H1 (cell line): ENCODE measurements around the gene DES. TPM values are rescaled to one million over a fixed set of nuclear protein-coding genes. Genes with fewer than 3 reads are reported as not detected.

Experiments used
- CTCF ChIA-PET: fragments of 300-600 bp; sonication (Branson Sonifier 250); formaldehyde crosslinking; loops from one replicate; lab custom pipeline; 2021; ENCODE audit not compliant: partially characterized antibody; lab: Charles Lee
- POLR2A ChIA-PET: fragments of 300-600 bp; sonication (Branson Sonifier 250); formaldehyde crosslinking; loops from one replicate; lab custom pipeline; 2021; ENCODE audit warnings: inconsistent platforms; ENCODE audit not compliant: partially characterized antibody; lab: Charles Lee
- DNase-seq, 2 experiments: peaks; one replicate each; pipeline versions ENCODE4 v3.0.0 to v3.0.0-alpha.2; 2010 to 2022; ENCODE audit warnings: low spot score in 2 of 2, low read depth in 1 of 2, mixed read lengths in 1 of 2
- FAIRE-seq: peaks from 2 replicates; lab custom pipeline; 2011; peaks lifted over from hg19 to GRCh38; lab: Jason Lieb, UNC
- H2AFZ ChIP-seq: 2 replicates; pipeline ENCODE4 v1.8.1; 2012; ENCODE audit warnings: low read length, inconsistent platforms
- H2AK5ac ChIP-seq: 2 replicates; pipeline ENCODE4 v1.6.1; 2013; ENCODE audit warnings: low read depth, low read length
- H2BK120ac ChIP-seq: replicated peaks from 2 replicates; pipeline ENCODE3; 2013; ENCODE audit warnings: low read depth, low read length, inconsistent platforms
- H2BK12ac ChIP-seq: 2 replicates; pipeline ENCODE4 v1.6.1; 2013; ENCODE audit warnings: low read depth, low read length
- H2BK15ac ChIP-seq: 2 replicates; pipeline ENCODE4 v1.6.1; 2013; ENCODE audit warnings: low read length
- H2BK20ac ChIP-seq: 2 replicates; pipeline ENCODE4 v1.6.1; 2013; ENCODE audit warnings: low read length
- H2BK5ac ChIP-seq: 2 replicates; pipeline ENCODE4 v1.6.1; 2013; ENCODE audit warnings: low read depth, low read length
- H3K14ac ChIP-seq: 2 replicates; pipeline ENCODE4 v1.6.1; 2013; ENCODE audit warnings: inconsistent platforms; ENCODE audit not compliant: insufficient read length
- H3K18ac ChIP-seq: 2 replicates; pipeline ENCODE4 v1.6.1; 2013; ENCODE audit warnings: low read length; ENCODE audit errors: extremely low read depth
- H3K23ac ChIP-seq: 2 replicates; pipeline ENCODE4 v1.6.1; 2013; ENCODE audit warnings: inconsistent platforms; ENCODE audit not compliant: insufficient read length
- H3K23me2 ChIP-seq: 2 replicates; pipeline ENCODE4 v1.6.1; 2013; ENCODE audit warnings: low read depth, low read length
- H3K27ac ChIP-seq: 2 replicates; pipeline ENCODE4 v1.6.1; 2011; ENCODE audit warnings: low read depth, low read length, inconsistent platforms
- H3K27me3 ChIP-seq, 4 experiments: replicated peaks in 1 of 4; 1 replicate in 1 of 4; 2 replicates in 3 of 4; pipeline versions ENCODE4 v1.6.1 to v1.8.1; 2011 to 2013; ENCODE audit warnings: low read length in 3 of 4, mild to moderate bottlenecking in 3 of 4, inconsistent platforms in 2 of 4, mixed read lengths in 2 of 4, moderate library complexity in 1 of 4; ENCODE audit not compliant: control insufficient read depth in 3 of 4, insufficient read depth in 3 of 4; ENCODE audit errors: extremely low read depth in 1 of 4
- H3K36me3 ChIP-seq, 4 experiments: 2 replicates each; pipeline versions ENCODE4 v1.6.1 to v1.8.1; 2011 to 2013; ENCODE audit warnings: mild to moderate bottlenecking in 4 of 4, low read length in 3 of 4, moderate library complexity in 2 of 4, control low read depth in 1 of 4, inconsistent platforms in 1 of 4; ENCODE audit not compliant: insufficient read depth in 4 of 4, control insufficient read depth in 2 of 4
- H3K4ac ChIP-seq: replicated peaks from 2 replicates; pipeline ENCODE3; 2013; ENCODE audit warnings: low read length, low read depth, mixed read lengths, inconsistent platforms; ENCODE audit not compliant: insufficient read length
- H3K4me1 ChIP-seq, 4 experiments: replicated peaks in 1 of 4; 1 replicate in 1 of 4; 2 replicates in 3 of 4; pipeline versions ENCODE4 v1.6.1 to v1.8.1; 2011 to 2013; ENCODE audit warnings: low read length in 3 of 4, inconsistent platforms in 2 of 4, mixed read lengths in 1 of 4; ENCODE audit not compliant: insufficient read depth in 4 of 4, control insufficient read depth in 3 of 4
- H3K4me2 ChIP-seq, 2 experiments: 2 replicates each; pipeline versions ENCODE4 v1.6.1 to v1.8.1; 2011 to 2013; ENCODE audit warnings: low read depth in 2 of 2, low read length in 2 of 2, control low read depth in 1 of 2, inconsistent platforms in 1 of 2, mild to moderate bottlenecking in 1 of 2; ENCODE audit not compliant: insufficient read depth in 1 of 2
- H3K4me3 ChIP-seq, 4 experiments: fragments of 200-600, 300-600 bp in 1 of 4; sonication (generic), shearing (Covaris generic), sonication (Bioruptor Twin) in 1 of 4; 2 replicates each; pipeline versions ENCODE4 v1.5.1 to v1.8.1; 2011 to 2016; ENCODE audit warnings: low read length in 4 of 4, low read depth in 3 of 4, control low read depth in 2 of 4, inconsistent platforms in 2 of 4, mild to moderate bottlenecking in 2 of 4, mixed read lengths in 1 of 4, moderate library complexity in 1 of 4; ENCODE audit not compliant: insufficient read depth in 2 of 4; ENCODE audit errors: extremely low read depth in 1 of 4
- H3K56ac ChIP-seq: replicated peaks from 2 replicates; pipeline ENCODE3; 2013; ENCODE audit warnings: low read depth, mild to moderate bottlenecking, mixed read lengths, low read length, inconsistent platforms; ENCODE audit not compliant: insufficient read length
- H3K79me1 ChIP-seq: 2 replicates; pipeline ENCODE4 v1.6.1; 2013; ENCODE audit warnings: low read depth, low read length, control low read depth
- H3K79me2 ChIP-seq, 2 experiments: 2 replicates each; pipeline versions ENCODE4 v1.6.1 to v1.8.1; 2012 to 2013; ENCODE audit warnings: low read length in 2 of 2, mild to moderate bottlenecking in 2 of 2, inconsistent platforms in 1 of 2; ENCODE audit not compliant: insufficient read depth in 2 of 2, control insufficient read depth in 1 of 2
- H3K9ac ChIP-seq, 4 experiments: replicated peaks in 1 of 4; 1 replicate in 1 of 4; 2 replicates in 3 of 4; pipeline versions ENCODE4 v1.6.1 to v1.8.1; 2011 to 2013; ENCODE audit warnings: low read depth in 3 of 4, low read length in 3 of 4, control low read depth in 2 of 4, mild to moderate bottlenecking in 2 of 4, moderate library complexity in 2 of 4, inconsistent platforms in 1 of 4; ENCODE audit errors: extremely low read depth in 1 of 4
- H3K9me3 ChIP-seq, 2 experiments: 2 replicates each; pipeline versions ENCODE4 v1.6.1 to v1.8.1; 2012 to 2013; ENCODE audit warnings: mild to moderate bottlenecking in 2 of 2, moderate library complexity in 2 of 2, control low read depth in 1 of 2, inconsistent platforms in 1 of 2, low read depth in 1 of 2, low read length in 1 of 2, mixed read lengths in 1 of 2; ENCODE audit not compliant: insufficient read depth in 2 of 2
- H4K20me1 ChIP-seq, 2 experiments: replicated peaks in 1 of 2; 2 replicates each; pipeline versions ENCODE3 to v1.8.1; 2011 to 2013; ENCODE audit warnings: inconsistent platforms in 2 of 2, low read length in 2 of 2, mild to moderate bottlenecking in 1 of 2; ENCODE audit not compliant: insufficient read depth in 2 of 2, control insufficient read depth in 1 of 2
- H4K5ac ChIP-seq: 2 replicates; pipeline ENCODE4 v1.6.1; 2013; ENCODE audit warnings: low read length, low read depth, mixed read lengths, inconsistent platforms; ENCODE audit not compliant: insufficient read length
- H4K8ac ChIP-seq: 2 replicates; pipeline ENCODE4 v1.8.0; 2013; ENCODE audit warnings: mild to moderate bottlenecking, moderate library complexity, low read length, inconsistent platforms; ENCODE audit not compliant: insufficient read depth; ENCODE audit errors: extremely low read depth
- H4K91ac ChIP-seq: replicated peaks from 2 replicates; pipeline ENCODE3; 2013; ENCODE audit warnings: low read length, mixed read lengths, inconsistent platforms; ENCODE audit not compliant: insufficient read length
- GTF2F1 ChIP-seq: IDR thresholded peaks from 2 replicates; pipeline ENCODE4 v1.6.1; 2012; ENCODE audit warnings: low read depth, low read length, improper control_type of control experiment, borderline replicate concordance
- HDAC6 ChIP-seq: IDR thresholded peaks from one replicate; pipeline ENCODE4 v1.7.1; 2012; ENCODE audit warnings: low read depth, mild to moderate bottlenecking, inconsistent platforms, low read length, moderate library complexity
- NRF1 ChIP-seq: IDR thresholded peaks from 2 replicates; pipeline ENCODE4 v1.6.1; 2011; ENCODE audit warnings: mild to moderate bottlenecking, low read depth, low read length, improper control_type of control experiment
- SIN3A ChIP-seq, 2 experiments: IDR thresholded peaks in 1 of 2; conservative IDR thresholded peaks in 1 of 2; 2 replicates each; pipeline ENCODE4 v1.6.1; 2011 to 2012; ENCODE audit warnings: low read length in 2 of 2, improper control_type of control experiment in 1 of 2, low read depth in 1 of 2, mild to moderate bottlenecking in 1 of 2
- SP1 ChIP-seq: IDR thresholded peaks from 2 replicates; pipeline ENCODE4 v1.6.1; 2011; ENCODE audit warnings: low read depth, low read length
- USF2 ChIP-seq: IDR thresholded peaks from 2 replicates; pipeline ENCODE4 v1.6.1; 2011; ENCODE audit warnings: low read length, improper control_type of control experiment
- WGBS, 2 experiments: shearing (Covaris generic) in 1 of 2; methylation state at CpG; one replicate each; pipeline versions ENCODE4 v1.1.6 to v1.1.7; 2013 to 2015; ENCODE audit warnings: low lambda C conversion rate in 2 of 2, mixed read lengths in 2 of 2, inconsistent platforms in 1 of 2, low coverage in 1 of 2, missing lambda C conversion rate in 1 of 2; ENCODE audit not compliant: insufficient replicate concordance in 2 of 2, insufficient coverage in 1 of 2, insufficient read length in 1 of 2; ENCODE audit errors: extremely low coverage in 1 of 2, missing lambda C conversion rate in 1 of 2; 5-methylcytosine and 5-hydroxymethylcytosine counted together
- polyA plus RNA-seq, 7 experiments: library from polyadenylated mRNA; depleted of rRNA in 3 of 7; stranded (reverse) in 5 of 7; unstranded in 2 of 7; fragments of >200 nt in 5 of 7; fragments of 200-250 nt in 2 of 7; gene quantifications; 1 replicate in 5 of 7; 2 replicates in 1 of 7; 4 replicates in 1 of 7; pipeline versions ENCODE4 v1.2.1 to v1.2.3, GENCODE V29; 2011 to 2013; ENCODE audit warnings: missing spikeins in 2 of 7, mixed read lengths in 2 of 7
- total RNA-seq: library from RNA; stranded (reverse); fragmentation: NEBNext Ultra II Directional; extraction: Animal tissue kit (Norgen Biotek cat#: 25700); gene quantifications from 2 replicates; pipeline ENCODE4 v1.2.1, GENCODE V29; 2021

DES gene
- total and polyA plus RNA-seq, 2 of the 8 experiments (the other 6 are each of a cell fraction or from before 2014, with no cell fraction given) = 1.8 to 4.3 TPM

GRCh38 chr2:219435701-219436100 lies 17.5 kb downstream of the DES start:
- Histone ChIP-seq H3K27me3 (peaks cover 0 to 17% (median 12%) of the 10 kb centered on the region in 4 experiments; a peak in 6 of 7 replicates), H3K4ac (no peak overlapping the region), H3K56ac (no peak overlapping the region), H3K4me2 (0 out of 4 replicates have a peak overlapping the region, but pooled peaks of 1 of the 2 experiments have one; percentile 90), H3K9me3 (no peaks in the 10 kb centered on the region), H3K23ac (no peak overlapping the region), H3K27ac (no peak overlapping the region), H2BK15ac (peak overlapping the region; percentile 92; the same call in 1 of the 2 replicates), H3K9ac (no peak overlapping the region), H2AK5ac (peak overlapping the region; percentile 71; the same call in 1 of the 2 replicates), H2BK5ac (no peak overlapping the region; the same call in 1 of the 2 replicates), H3K36me3 (no peaks in the 10 kb centered on the region), H4K5ac (no peak overlapping the region), H4K8ac (no peak overlapping the region), H3K79me2 (no peaks in the 10 kb centered on the region), H3K23me2 (peaks cover 6% of the 10 kb centered on the region; the same call in 1 of the 2 replicates), H2AFZ (no peak overlapping the region), H4K20me1 (no peaks in the 10 kb centered on the region), H3K4me3 (no peak overlapping the region), H4K91ac (peak overlapping the region; percentile 48), H2BK12ac (peak overlapping the region; percentile 51; the same call in 1 of the 2 replicates), H3K4me1 (peaks cover 0 to 13% (median 7%) of the 10 kb centered on the region in 4 experiments; a peak in 5 of 7 replicates), H2BK20ac (peak overlapping the region; percentile 66; the same call in 1 of the 2 replicates), H3K18ac (no peak overlapping the region), H2BK120ac (no peak overlapping the region), H3K79me1 (no peaks in the 10 kb centered on the region), H3K14ac (no peak overlapping the region)
- DNase-seq (no peak), FAIRE-seq (no peak)
- POLR2A ChIA-PET = interaction anchor here (1.0 to 5.3 kb wide), 11 partner anchors 9 to 94 kb away, joined by 3 to 30 read pairs (median 3); partner anchors contain the start of gene DES
- no peak for TF ChIP-seq USF2
- no peak for TF ChIP-seq NRF1
- no peak for TF ChIP-seq SIN3A (conservative IDR thresholded peaks at IDR 0.05 in 1 of 2, IDR thresholded peaks at IDR 0.05 in 1 of 2; ENCODE audit: low read depth in 1 of 2, low read length in 2 of 2)
- no peak for TF ChIP-seq GTF2F1
- no peak for TF ChIP-seq HDAC6
- no peak for TF ChIP-seq SP1
- CTCF ChIA-PET = interaction anchor here (0.7 to 113.1 kb wide), 5 partner anchors 23 to 54 kb away, joined by 3 to 7248 read pairs (median 186); partner anchors contain the start of genes ASIC4, CHPF, DES and DNPEP
- WGBS, 2 experiments = 81% methylated on average over 6 of the region's 6 CpGs; no CpG with 5 or more reads in 1 of the 2 experiments
